Keratinocyte (primary cell): ENCODE results near the gene GCFC2.

Source experiments
- EZH2 ChIP-seq: IDR thresholded peaks from one replicate; pipeline ENCODE4 v1.6.1; 2012; ENCODE audit warnings: inconsistent platforms, mild to moderate bottlenecking, low read length, moderate library complexity
- TF ChIP-seq, protein P1 (sequence below), 3 experiments: IDR thresholded peaks in 1 of 3; conservative IDR thresholded peaks in 1 of 3; optimal IDR thresholded peaks in 1 of 3; 2 replicates in 2 of 3; 3 replicates in 1 of 3; pipeline versions ENCODE3 to v1.5.1; 2011; ENCODE audit warnings: low read length in 3 of 3, mild to moderate bottlenecking in 3 of 3, moderate library complexity in 2 of 3, control low read depth in 1 of 3, inconsistent platforms in 1 of 3; ENCODE audit not compliant: insufficient read depth in 2 of 3; ENCODE audit errors: extremely low read depth in 1 of 3

DNA sequence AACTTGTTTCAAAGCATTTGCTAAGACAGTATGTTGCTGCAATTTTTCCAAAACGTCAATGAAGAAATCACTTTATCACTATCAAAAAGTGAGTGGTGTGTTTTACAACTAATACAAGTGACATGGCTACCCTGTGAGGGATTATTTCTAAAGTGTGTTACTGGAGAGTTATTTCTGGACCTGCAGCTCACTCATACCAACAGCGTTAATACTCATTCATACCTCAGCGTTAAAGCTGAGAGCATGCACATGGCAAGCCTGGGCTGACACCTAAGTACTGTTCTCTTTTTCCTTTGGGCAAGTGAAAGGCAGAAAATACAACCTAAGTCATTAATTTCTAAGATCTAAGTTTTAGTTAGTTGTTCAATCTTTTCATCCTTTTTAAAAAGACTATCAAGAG lies 77.1 kb downstream of the GCFC2 start:
- TF ChIP-seq, protein P1, sequence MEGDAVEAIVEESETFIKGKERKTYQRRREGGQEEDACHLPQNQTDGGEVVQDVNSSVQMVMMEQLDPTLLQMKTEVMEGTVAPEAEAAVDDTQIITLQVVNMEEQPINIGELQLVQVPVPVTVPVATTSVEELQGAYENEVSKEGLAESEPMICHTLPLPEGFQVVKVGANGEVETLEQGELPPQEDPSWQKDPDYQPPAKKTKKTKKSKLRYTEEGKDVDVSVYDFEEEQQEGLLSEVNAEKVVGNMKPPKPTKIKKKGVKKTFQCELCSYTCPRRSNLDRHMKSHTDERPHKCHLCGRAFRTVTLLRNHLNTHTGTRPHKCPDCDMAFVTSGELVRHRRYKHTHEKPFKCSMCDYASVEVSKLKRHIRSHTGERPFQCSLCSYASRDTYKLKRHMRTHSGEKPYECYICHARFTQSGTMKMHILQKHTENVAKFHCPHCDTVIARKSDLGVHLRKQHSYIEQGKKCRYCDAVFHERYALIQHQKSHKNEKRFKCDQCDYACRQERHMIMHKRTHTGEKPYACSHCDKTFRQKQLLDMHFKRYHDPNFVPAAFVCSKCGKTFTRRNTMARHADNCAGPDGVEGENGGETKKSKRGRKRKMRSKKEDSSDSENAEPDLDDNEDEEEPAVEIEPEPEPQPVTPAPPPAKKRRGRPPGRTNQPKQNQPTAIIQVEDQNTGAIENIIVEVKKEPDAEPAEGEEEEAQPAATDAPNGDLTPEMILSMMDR (optimal IDR thresholded peaks at IDR 0.05 in 1 of 3, IDR thresholded peaks at IDR 0.05 in 1 of 3, conservative IDR thresholded peaks at IDR 0.05 in 1 of 3; ENCODE audit: extremely low read depth in 1 of 3, insufficient read depth in 2 of 3, low read length in 3 of 3), result no peak
- TF ChIP-seq EZH2, result no peak
